H9 (cell line): Measurements from ENCODE around the gene NR2F1-AS1. TPM values are rescaled to one million over a fixed set of nuclear protein-coding genes. Genes with fewer than 3 reads are reported as not detected.

Experiments
- DNase-seq: peaks from one replicate; pipeline ENCODE4 v3.0.0-alpha.2; 2017
- H2AFZ ChIP-seq: one replicate; pipeline ENCODE4 v1.6.1; 2013; ENCODE audit warnings: mild to moderate bottlenecking, low read length, control low read depth, moderate library complexity
- H2AK5ac ChIP-seq: 2 replicates; pipeline ENCODE4 v1.6.1; 2013; ENCODE audit warnings: low read length, control low read depth, mixed read lengths; ENCODE audit not compliant: insufficient read length
- H2BK120ac ChIP-seq: one replicate; pipeline ENCODE4 v1.6.1; 2013; ENCODE audit warnings: low read depth, mild to moderate bottlenecking, low read length, control low read depth, inconsistent platforms; ENCODE audit not compliant: poor library complexity, severe bottlenecking
- H2BK12ac ChIP-seq: 2 replicates; pipeline ENCODE4 v1.6.1; 2013; ENCODE audit warnings: low read length, control low read depth, mixed read lengths, low read depth; ENCODE audit not compliant: insufficient read length
- H2BK15ac ChIP-seq: 2 replicates; pipeline ENCODE4 v1.6.1; 2013; ENCODE audit warnings: low read depth, low read length, control low read depth
- H2BK20ac ChIP-seq: one replicate; pipeline ENCODE4 v1.6.1; 2013; ENCODE audit warnings: low read depth, mild to moderate bottlenecking, low read length, control low read depth, inconsistent platforms; ENCODE audit not compliant: poor library complexity, severe bottlenecking
- H2BK5ac ChIP-seq: 2 replicates; pipeline ENCODE4 v1.6.1; 2013; ENCODE audit warnings: low read length, control low read depth, mixed read lengths; ENCODE audit not compliant: insufficient read length
- H3K14ac ChIP-seq: 2 replicates; pipeline ENCODE4 v1.6.1; 2013; ENCODE audit warnings: low read length, control low read depth; ENCODE audit not compliant: insufficient read depth
- H3K18ac ChIP-seq: 2 replicates; pipeline ENCODE4 v1.6.1; 2013; ENCODE audit warnings: low read depth, mild to moderate bottlenecking, mixed read lengths, low read length, control low read depth; ENCODE audit not compliant: insufficient read length
- H3K23ac ChIP-seq: 2 replicates; pipeline ENCODE4 v1.6.1; 2013; ENCODE audit warnings: low read length, control low read depth, mixed read lengths, low read depth; ENCODE audit not compliant: insufficient read length
- H3K23me2 ChIP-seq: 2 replicates; pipeline ENCODE4 v1.6.1; 2013; ENCODE audit warnings: low read depth, mild to moderate bottlenecking, mixed read lengths, low read length, control low read depth; ENCODE audit not compliant: insufficient read length, poor library complexity, severe bottlenecking
- H3K27ac ChIP-seq: 2 replicates; pipeline ENCODE4 v1.5.1; 2013; ENCODE audit warnings: low read length, control low read depth, mixed read lengths, low read depth; ENCODE audit not compliant: insufficient read length
- H3K27me3 ChIP-seq: 2 replicates; pipeline ENCODE4 v1.6.1; 2013; ENCODE audit warnings: low read length, control low read depth, inconsistent platforms; ENCODE audit not compliant: insufficient read depth
- H3K4ac ChIP-seq: 2 replicates; pipeline ENCODE4 v1.6.1; 2013; ENCODE audit warnings: low read depth, mild to moderate bottlenecking, control low read depth, inconsistent platforms, low read length, moderate library complexity
- H3K4me1 ChIP-seq: 2 replicates; pipeline ENCODE4 v1.6.1; 2013; ENCODE audit warnings: low read length, control low read depth, inconsistent platforms; ENCODE audit not compliant: insufficient read depth
- H3K4me2 ChIP-seq: 2 replicates; pipeline ENCODE4 v1.6.1; 2013; ENCODE audit warnings: low read length, control low read depth, mixed read lengths; ENCODE audit not compliant: insufficient read length, insufficient read depth
- H3K56ac ChIP-seq: 2 replicates; pipeline ENCODE4 v1.6.1; 2013; ENCODE audit warnings: low read depth, mild to moderate bottlenecking, mixed read lengths, low read length, control low read depth; ENCODE audit not compliant: insufficient read length
- H3K79me1 ChIP-seq: 2 replicates; pipeline ENCODE4 v1.6.1; 2013; ENCODE audit warnings: low read depth, mild to moderate bottlenecking, moderate library complexity, low read length, control low read depth, inconsistent platforms; ENCODE audit not compliant: insufficient read depth, poor library complexity, severe bottlenecking
- H3K79me2 ChIP-seq: 2 replicates; pipeline ENCODE4 v1.6.1; 2013; ENCODE audit warnings: low read length, control low read depth, inconsistent platforms; ENCODE audit not compliant: insufficient read depth
- H3K9ac ChIP-seq: 2 replicates; pipeline ENCODE4 v1.6.1; 2013; ENCODE audit warnings: low read length, control low read depth, mixed read lengths; ENCODE audit not compliant: insufficient read length; ENCODE audit errors: extremely low read depth
- H3K9me3 ChIP-seq: one replicate; pipeline ENCODE4 v1.6.1; 2013; ENCODE audit warnings: low read depth, low read length, inconsistent platforms; ENCODE audit not compliant: control insufficient read depth
- H3T11ph ChIP-seq: one replicate; pipeline ENCODE4 v1.6.1; 2013; ENCODE audit warnings: mild to moderate bottlenecking, low read length, control low read depth, inconsistent platforms
- H4K20me1 ChIP-seq: one replicate; pipeline ENCODE4 v1.6.1; 2013; ENCODE audit not compliant: control insufficient read depth, insufficient read length, insufficient read depth
- H4K5ac ChIP-seq: 2 replicates; pipeline ENCODE4 v1.6.1; 2013; ENCODE audit warnings: low read depth, mild to moderate bottlenecking, mixed read lengths, low read length, control low read depth; ENCODE audit not compliant: insufficient read length
- H4K8ac ChIP-seq: replicated peaks from 2 replicates; pipeline ENCODE4 v1.6.1; 2013; ENCODE audit warnings: low read length, control low read depth, mixed read lengths, low read depth; ENCODE audit not compliant: insufficient read length
- H4K91ac ChIP-seq: 2 replicates; pipeline ENCODE4 v1.6.1; 2013; ENCODE audit warnings: low read depth, mild to moderate bottlenecking, moderate library complexity, mixed read lengths, low read length, control low read depth; ENCODE audit not compliant: insufficient read length
- H3K27ac Mint-ChIP-seq, 3 experiments: 2 replicates in 2 of 3; 3 replicates in 1 of 3; pipeline ENCODE4 v1.8.0; 2020 to 2021; ENCODE audit warnings: mixed read lengths in 3 of 3, mild to moderate bottlenecking in 1 of 3, moderate library complexity in 1 of 3
- H3K27me3 Mint-ChIP-seq: 2 replicates; pipeline ENCODE4 v1.8.0; 2021; ENCODE audit warnings: low read depth, mild to moderate bottlenecking, moderate library complexity, mixed read lengths
- H3K36me3 Mint-ChIP-seq, 3 experiments: 2 replicates in 2 of 3; 3 replicates in 1 of 3; pipeline ENCODE4 v1.8.0; 2020 to 2021; ENCODE audit warnings: low read depth in 3 of 3, mixed read lengths in 3 of 3; ENCODE audit not compliant: insufficient read depth in 1 of 3
- H3K4me1 Mint-ChIP-seq, 2 experiments: 2 replicates each; pipeline ENCODE4 v1.8.0; 2020; ENCODE audit warnings: mixed read lengths in 2 of 2
- H3K4me3 Mint-ChIP-seq, 2 experiments: 2 replicates in 1 of 2; 3 replicates in 1 of 2; pipeline ENCODE4 v1.8.0; 2020 to 2021; ENCODE audit warnings: mild to moderate bottlenecking in 2 of 2, mixed read lengths in 2 of 2, moderate library complexity in 1 of 2
- H3K9me3 Mint-ChIP-seq, 2 experiments: 2 replicates in 1 of 2; 3 replicates in 1 of 2; pipeline ENCODE4 v1.8.0; 2020; ENCODE audit warnings: mild to moderate bottlenecking in 2 of 2, mixed read lengths in 2 of 2, moderate library complexity in 1 of 2
- total RNA-seq: library from RNA; stranded (reverse); gene quantifications from 2 replicates; pipeline ENCODE4 v1.2.1, GENCODE V29; 2021
- TF ChIP-seq, protein P1 (sequence below): fragments of 200-600 bp; sonication (generic); conservative IDR thresholded peaks from 3 replicates; pipeline ENCODE4 v1.8.0; 2021; ENCODE audit warnings: antibody characterized with exemption, mild to moderate bottlenecking

The NR2F1-AS1 gene
- total RNA-seq, 1 experiment from 2014 or later, result 1.9 TPM

DNA sequence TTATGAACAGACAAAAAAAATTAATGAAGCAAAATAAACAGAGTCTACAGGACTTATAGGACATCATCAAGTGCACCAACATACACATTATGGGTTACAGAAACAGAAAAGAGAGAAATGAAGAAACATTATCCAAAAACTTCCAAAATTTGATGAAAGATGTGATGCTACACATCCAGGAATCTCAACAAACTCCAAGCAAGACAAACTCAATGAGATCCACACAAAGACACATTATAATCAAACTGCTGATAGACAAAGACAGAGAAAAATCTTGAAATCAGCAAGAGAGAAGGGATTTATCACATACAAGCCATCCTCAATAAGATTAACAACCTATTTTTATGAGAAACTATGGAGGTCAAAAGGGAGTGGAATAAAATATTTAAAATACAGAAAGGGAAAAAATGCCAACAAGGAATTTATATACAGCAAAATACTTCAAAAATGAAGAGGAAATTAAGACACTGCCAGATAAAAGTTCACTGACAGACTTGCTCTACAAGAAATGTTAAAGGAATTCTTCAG, 101.0 kb downstream of the NR2F1-AS1 start:
- no peak overlapping the region for H3K18ac ChIP-seq
- H4K5ac ChIP-seq, result no peak overlapping the region
- no peaks in the 10 kb centered on the region for H4K20me1 ChIP-seq
- no peaks in the 10 kb centered on the region for H3K4me1 ChIP-seq
- H2BK12ac ChIP-seq, result no peak overlapping the region
- H3K27ac ChIP-seq, result no peak overlapping the region
- H3K79me1 ChIP-seq, result no peaks in the 10 kb centered on the region
- no peak overlapping the region for H3T11ph ChIP-seq
- H4K91ac ChIP-seq, result no peak overlapping the region
- no peak overlapping the region for H3K23ac ChIP-seq
- no peaks in the 10 kb centered on the region for H3K23me2 ChIP-seq
- no peak overlapping the region for H3K27ac Mint-ChIP-seq
- H3K27me3 ChIP-seq, result no peaks in the 10 kb centered on the region
- no peak overlapping the region for H4K8ac ChIP-seq
- no peak for DNase-seq
- TF ChIP-seq, protein P1, sequence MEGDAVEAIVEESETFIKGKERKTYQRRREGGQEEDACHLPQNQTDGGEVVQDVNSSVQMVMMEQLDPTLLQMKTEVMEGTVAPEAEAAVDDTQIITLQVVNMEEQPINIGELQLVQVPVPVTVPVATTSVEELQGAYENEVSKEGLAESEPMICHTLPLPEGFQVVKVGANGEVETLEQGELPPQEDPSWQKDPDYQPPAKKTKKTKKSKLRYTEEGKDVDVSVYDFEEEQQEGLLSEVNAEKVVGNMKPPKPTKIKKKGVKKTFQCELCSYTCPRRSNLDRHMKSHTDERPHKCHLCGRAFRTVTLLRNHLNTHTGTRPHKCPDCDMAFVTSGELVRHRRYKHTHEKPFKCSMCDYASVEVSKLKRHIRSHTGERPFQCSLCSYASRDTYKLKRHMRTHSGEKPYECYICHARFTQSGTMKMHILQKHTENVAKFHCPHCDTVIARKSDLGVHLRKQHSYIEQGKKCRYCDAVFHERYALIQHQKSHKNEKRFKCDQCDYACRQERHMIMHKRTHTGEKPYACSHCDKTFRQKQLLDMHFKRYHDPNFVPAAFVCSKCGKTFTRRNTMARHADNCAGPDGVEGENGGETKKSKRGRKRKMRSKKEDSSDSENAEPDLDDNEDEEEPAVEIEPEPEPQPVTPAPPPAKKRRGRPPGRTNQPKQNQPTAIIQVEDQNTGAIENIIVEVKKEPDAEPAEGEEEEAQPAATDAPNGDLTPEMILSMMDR, result no peak
- H3K9me3 Mint-ChIP-seq, result peaks cover 8 to 12% of the 10 kb centered on the region in 2 experiments; a peak in 4 of 5 replicates
- H2AFZ ChIP-seq, result no peak overlapping the region
- no peak overlapping the region for H3K4ac ChIP-seq
- no peak overlapping the region for H3K9ac ChIP-seq
- no peak overlapping the region for H3K4me2 ChIP-seq
- no peaks in the 10 kb centered on the region for H3K9me3 ChIP-seq
- H3K36me3 Mint-ChIP-seq, result peaks cover 4 to 10% (median 5%) of the 10 kb centered on the region in 3 experiments
- no peaks in the 10 kb centered on the region for H3K4me1 Mint-ChIP-seq
- no peak overlapping the region for H3K56ac ChIP-seq
- no peak overlapping the region for H2BK20ac ChIP-seq
- no peak overlapping the region for H2BK15ac ChIP-seq
- H2BK5ac ChIP-seq, result no peak overlapping the region
- no peak overlapping the region for H2BK120ac ChIP-seq
- H3K27me3 Mint-ChIP-seq, result no peaks in the 10 kb centered on the region
- H3K4me3 Mint-ChIP-seq, result no peak overlapping the region
- no peak overlapping the region for H3K14ac ChIP-seq
- no peak overlapping the region for H2AK5ac ChIP-seq
- H3K79me2 ChIP-seq, result no peaks in the 10 kb centered on the region
